ENCODE data around the gene M1AP.

DNA sequence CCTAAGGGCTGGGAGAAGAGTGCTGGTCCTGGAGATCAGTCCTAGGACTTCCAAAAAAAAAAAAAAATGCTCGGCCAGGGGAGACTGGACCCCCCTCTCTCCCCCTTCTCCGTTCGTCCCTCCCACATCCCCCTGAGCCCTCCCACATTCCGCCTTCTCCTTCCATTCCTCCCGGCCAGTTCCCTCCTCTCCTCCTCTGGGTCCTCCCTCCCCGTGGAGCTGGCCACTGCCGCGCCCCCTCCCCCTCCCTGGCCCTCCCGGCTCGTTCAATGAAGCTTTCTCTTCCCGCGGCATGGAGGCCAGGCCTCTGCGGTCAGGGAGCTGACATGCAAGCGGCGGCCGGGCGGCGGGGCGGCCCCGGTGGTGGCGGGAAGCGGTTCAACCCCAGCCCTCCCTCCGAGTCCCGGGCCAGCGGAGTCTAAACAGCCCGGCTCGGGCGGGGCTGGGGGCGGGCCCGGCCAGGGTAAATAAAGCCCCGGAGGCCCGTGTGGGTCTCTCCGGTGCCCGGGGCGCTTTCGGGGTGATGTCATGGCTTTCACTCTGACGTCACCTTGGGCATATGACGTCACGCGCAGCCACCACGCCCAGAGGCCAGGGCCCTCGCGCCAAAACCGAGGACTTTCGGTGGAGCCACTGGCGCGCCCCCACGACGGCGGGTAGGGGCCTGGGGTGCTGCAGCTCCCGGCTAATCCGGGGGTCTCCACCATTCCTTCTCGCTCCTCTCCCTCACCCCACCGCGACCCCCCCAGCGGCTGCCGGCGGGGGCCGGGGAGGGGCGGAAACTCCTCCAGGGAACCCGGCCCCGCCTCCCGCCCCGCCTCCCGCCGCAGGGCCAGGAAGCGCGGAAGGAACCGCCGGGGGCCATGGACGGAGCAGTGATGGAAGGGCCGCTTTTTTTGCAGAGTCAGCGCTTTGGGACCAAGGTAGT, 94.0 kb downstream of the M1AP start, which contains the start of the genes DOK1 and LOXL3:
- TF ChIP-seq POLR2A (IDR thresholded peaks at IDR 0.05), result no peak
- no peak for TF ChIP-seq CTCF (IDR thresholded peaks at IDR 0.05)

Data from lower leg skin (tissue), 3 donors.